GM19438 (cell line): ENCODE data around the gene CD19.
"Not testable (repeated sequence)": the region's sequence is repeated elsewhere in the genome, so short reads cannot be mapped to it uniquely, and the experiment has no call there.

Experiments
- ATAC-seq: cut with Tn5 transposase; IDR thresholded peaks from one replicate; pipeline ENCODE4 v1.9.1; 2021; ENCODE audit warnings: low read depth; ENCODE audit not compliant: unreplicated experiment

The CD19 gene

GRCh38 chr16:28931801-28932225 is at the start of gene CD19:
Gene CD19, plus strand, starts transcription at chr16:28931971. Its CDS starts 30 bp downstream, at chr16:28932001.
- no peak for ATAC-seq

DNA sequence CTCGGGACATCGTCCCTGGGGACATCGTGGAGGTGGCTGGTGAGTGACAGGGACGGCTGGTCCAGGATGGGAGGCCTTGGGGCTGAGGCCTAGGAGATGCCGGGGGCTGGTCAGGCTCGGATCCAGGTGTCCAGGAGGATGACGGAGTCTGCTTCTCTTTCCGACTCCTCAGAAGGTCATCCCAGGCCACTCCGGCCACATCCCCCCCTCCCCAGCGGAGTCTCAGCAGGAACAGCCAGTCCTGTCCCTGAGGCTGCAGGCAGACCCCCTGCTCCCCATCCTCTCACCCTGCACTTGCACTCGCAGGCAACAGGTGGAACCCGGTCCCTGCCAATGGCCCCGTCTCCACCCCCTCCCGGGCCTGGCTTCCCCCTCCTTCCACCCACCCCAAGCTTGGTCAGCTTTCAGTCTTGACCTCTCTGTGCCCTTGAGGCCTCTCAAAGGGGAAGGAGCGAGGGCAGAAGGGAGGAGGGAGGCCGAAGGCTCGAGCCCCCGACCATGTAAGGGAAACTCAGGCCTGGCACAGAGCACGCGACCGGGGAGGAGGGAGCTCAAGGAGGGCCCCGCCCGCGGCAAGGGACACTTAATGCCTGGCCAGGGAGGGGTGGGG is 49.1 kb upstream of the CD19 start:
- no peak for ATAC-seq

GRCh38 chr16:28883221-28883996 is 48.4 kb upstream of the CD19 start:
- ATAC-seq = no peak

GRCh38 chr16:28884045-28884444 is 47.7 kb upstream of the CD19 start:
- no peak for ATAC-seq

DNA sequence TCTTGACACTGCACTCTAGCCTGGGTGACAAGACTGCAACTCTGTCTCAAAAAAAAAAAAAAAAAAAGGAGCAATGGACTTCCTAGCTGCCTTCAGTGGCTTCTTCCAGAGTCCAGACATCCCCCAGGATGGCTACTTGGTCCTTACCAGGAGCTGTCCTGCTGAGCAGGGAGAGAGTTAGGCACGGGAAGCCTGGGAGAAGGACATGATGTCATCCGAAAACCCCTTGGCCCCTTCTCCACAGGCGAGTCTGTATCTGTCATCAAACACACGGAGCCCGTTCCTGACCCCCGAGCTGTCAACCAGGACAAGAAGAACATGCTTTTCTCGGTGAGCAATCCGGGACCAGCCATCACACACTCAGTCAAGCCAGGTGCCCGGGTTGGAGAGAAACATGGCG is 44.8 kb upstream of the CD19 start:
- ATAC-seq = no peak

DNA sequence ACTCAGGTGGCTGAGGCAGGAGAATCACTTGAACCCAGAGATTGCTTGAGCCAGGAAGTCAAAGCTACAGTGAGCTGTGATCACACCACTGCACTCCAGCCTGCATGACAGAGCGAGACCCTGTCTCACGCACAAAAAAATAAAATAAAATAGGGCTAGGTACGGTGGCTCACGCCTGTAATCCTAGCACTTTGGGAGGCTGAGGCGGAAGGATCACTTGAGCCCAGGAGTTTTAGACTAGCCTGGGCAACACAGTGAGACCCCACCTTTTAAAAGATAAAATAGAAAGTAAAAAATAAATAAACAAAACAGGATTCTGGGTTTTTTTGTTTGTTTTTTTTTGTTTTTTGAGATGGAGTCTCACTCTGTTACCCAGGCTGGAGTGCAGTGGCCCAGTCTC is 41.4 kb upstream of the CD19 start:
- ATAC-seq = not testable (repeated sequence)

GRCh38 chr16:28891964-28892890 is 39.5 kb upstream of the CD19 start:
- no peak for ATAC-seq

DNA sequence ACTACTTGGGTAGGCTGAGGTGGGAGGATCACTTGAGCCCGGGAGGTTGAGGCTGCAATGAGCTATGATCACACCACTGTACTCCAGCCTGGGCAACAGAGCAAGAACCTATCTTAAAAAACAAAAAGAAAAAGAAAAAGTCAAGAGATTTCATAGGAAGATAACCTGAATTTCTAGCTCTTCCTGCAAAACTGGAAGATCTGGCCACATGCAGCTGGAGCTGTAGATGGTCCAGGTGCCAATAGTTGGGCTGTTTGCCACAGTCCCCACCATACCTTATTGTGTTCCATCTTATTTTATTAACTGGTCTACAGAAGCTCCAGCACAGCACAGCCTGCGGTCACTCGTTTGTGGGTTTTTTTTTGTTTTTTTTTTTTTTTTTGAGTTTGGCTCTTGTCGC is 38.5 kb upstream of the CD19 start:
- ATAC-seq = no peak

GRCh38 chr16:28895609-28896008 is 36.2 kb upstream of the CD19 start:
- ATAC-seq = no peak

GRCh38 chr16:28897826-28898225 is 33.9 kb upstream of the CD19 start:
- ATAC-seq = no peak

DNA sequence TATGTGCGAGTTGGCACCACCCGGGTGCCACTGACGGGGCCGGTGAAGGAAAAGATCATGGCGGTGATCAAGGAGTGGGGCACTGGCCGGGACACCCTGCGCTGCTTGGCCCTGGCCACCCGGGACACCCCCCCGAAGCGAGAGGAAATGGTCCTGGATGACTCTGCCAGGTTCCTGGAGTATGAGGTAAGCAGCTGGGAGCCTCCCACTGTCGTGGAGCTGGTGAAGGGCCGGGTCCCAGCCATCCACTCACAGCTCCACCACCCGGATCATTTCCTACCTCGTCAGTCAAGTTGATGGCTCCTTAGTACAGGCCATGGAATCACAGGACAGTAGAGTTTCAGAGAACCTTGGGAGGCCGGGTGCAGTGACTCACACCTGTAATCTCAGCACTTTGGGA is 33.5 kb upstream of the CD19 start:
- ATAC-seq = no peak

- no peak for ATAC-seq
Measured at GRCh38 chr16:28898942-28899341, 32.8 kb upstream of the CD19 start.

DNA sequence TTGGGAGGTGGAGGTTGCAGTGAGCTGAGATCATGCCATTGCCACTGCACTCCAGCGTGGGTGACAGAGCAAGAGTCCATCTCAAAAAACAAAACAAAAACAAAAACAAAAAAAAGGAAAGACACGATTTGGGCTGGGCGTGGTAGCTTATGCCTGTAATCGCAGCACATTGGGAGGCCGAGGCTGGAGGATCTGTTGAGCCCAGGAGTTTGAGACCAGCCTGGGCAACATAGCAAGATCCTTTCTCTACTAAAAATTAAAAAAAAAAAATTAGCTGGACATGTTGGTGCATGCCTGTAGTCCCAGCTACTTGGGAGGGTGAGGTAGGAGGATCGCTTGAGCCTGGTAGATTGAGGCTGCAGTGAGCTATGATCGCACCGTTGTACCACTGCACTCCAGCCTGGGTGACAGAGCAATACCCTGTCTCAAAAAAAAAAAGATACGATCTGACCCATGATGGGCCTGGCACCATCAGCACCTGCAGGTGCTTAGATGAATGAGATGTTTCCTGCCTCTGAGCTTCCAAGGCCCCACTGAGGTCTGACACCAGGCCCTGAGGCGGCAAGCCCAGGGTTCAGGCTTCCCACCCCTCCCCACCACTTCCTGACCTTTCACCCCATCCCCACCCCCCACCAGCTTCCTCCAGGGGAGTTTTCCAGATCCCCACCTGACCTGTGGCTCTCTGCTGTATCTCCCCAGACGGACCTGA is 31.7 kb upstream of the CD19 start:
- ATAC-seq = no peak

GRCh38 chr16:28900601-28901000 is 31.2 kb upstream of the CD19 start:
- ATAC-seq = no peak

- no peak for ATAC-seq
Measured at GRCh38 chr16:28901862-28902261, 29.9 kb upstream of the CD19 start.

DNA sequence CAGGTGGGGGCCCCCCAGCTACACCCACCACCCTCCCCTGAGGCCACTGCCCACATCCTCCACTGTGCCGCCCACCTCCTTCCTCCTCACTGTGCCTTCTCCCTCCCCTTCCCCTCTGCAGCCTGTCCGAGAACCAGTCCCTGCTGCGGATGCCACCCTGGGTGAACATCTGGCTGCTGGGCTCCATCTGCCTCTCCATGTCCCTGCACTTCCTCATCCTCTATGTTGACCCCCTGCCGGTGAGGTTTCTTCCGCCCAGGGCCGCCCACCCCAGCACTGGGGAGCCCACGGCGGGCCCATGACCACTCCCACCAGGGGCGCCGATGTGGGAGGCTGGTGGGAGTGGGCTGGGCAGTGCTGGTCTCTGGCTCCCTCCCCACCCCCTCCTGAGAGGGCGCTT is 28.9 kb upstream of the CD19 start:
- no peak for ATAC-seq

GRCh38 chr16:28903344-28904042 is 28.3 kb upstream of the CD19 start:
- ATAC-seq = no peak

GRCh38 chr16:28904363-28904762 is 27.4 kb upstream of the CD19 start:
- ATAC-seq = no peak

DNA sequence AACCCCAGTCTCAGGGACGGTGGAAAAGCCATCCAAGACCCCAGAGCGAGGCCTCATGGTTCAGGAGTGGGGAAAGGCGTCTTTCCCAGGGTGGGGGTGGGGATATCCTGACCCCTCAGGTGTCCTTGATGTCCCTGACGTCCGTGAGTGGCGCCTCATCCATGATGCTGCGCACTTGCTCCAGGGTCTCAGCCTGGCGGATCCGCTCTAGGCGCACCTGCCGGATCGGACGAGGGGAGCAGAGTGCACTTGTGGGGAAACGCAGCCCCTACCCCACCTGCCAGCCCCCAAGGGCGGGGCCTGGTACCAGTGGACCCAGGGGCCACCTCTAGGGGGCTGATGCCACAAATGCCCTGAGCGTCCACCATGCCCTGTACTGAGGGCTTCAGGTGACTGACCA is 26.9 kb upstream of the CD19 start:
- no peak for ATAC-seq

DNA sequence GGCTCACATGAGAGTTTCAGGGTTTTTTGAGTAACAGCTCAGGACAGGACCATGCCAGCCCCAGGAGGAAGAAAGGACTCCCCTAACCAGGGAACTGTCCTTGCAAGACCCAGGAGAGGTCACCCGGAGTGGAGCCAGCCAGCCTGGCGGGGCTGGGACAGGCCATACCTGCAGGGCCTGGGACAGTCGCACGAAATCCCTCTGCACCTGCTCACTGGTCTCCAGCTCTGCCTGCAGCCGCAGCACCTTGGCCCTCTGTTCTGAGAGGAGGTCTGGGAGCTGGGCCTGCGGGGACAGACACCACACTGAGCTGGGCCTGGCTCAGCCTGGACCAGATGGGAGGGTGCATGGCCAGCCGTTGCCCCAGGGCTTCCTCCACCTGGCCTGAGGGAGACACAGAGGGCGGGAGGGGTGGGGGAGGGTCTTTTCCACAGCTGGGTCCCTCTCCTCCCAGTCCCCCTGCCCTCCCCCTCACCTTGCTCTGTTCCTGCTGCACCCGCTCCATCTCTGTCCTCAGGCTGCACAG is 26.5 kb upstream of the CD19 start:
- no peak for ATAC-seq
